ENCODE measurements around the gene ANK3.

- TF ChIP-seq CTCF (IDR thresholded peaks at IDR 0.05 in 4 of 5, conservative IDR thresholded peaks at IDR 0.05 in 1 of 5) (no peak), POLR2A (IDR thresholded peaks at IDR 0.05) (no peak)
These were observed 131.3 kb downstream of the ANK3 start for GRCh38 chr10:60258429-60258797.
